Raji (cell line): Measurements from ENCODE around the gene ACTN4.

ENCODE experiments used
- POLR2A ChIP-seq: IDR thresholded peaks from 2 replicates; pipeline ENCODE4 v1.6.1; 2011; ENCODE audit warnings: low read depth, low read length, control low read depth; ENCODE audit not compliant: insufficient read depth

The ACTN4 gene

DNA sequence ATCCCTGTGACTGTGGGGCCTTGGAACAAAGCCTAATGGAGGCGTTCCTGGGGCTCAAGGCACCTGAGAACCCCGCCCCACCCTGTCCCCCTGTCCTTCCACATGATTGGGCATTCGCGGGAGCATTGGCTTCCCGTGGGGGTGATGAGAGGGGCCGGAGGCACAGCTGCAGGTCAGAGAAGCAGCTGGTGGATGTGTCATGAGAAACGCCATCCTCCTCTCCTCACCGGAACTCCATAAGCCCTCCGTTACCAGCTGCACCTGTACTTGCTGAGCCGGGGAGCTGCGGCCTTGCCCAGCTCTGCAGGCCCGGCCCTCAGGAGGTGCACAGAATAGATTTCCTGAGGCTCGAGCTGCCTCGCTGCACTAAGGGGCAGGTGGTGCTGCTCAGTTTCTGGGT is 54.8 kb downstream of the ACTN4 start:
- no peak for TF ChIP-seq POLR2A

DNA sequence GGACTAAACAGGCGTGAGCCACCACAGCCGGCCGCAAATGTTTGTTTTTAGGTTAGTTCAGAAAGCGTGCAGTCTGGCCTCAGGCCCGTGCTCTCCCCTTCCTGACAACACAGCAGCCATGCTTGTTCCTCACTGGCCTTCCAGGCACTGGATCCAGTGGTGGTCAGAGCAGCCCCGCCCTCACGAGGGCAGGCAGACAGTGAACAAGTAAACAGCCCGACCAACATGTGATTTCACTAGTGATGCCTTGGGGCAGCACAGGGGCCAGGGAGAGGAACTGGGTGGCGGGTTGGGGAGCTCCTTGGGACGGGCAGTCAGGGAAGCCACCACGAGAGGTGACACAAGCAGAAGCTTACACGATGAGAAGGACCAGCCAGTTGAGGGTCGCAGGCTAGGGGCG is 56.1 kb downstream of the ACTN4 start:
- TF ChIP-seq POLR2A = no peak

DNA sequence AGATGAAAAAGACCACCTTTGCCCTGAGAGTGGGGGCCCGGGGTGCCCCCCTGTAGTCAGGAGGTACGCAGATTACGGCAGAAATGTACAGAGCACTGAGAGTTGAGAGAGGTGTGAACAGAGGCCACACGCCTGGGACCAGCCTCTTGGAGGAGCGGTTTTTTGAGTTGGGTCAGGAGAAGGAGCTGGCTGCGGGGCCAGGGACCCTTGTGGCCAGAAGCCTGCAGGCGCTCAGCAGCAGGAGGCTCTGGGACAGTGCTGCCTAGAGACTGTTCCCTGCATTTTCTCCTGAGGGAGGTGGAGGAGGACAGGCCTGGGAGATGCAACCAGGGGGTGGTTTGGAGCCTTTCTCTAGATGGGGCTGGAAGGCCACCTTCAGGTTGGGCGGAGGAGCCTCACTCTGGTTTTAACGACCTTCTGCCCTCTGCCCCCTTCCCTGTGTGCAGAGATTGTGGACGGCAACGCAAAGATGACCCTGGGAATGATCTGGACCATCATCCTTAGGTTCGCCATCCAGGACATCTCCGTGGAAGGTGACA is 57.1 kb downstream of the ACTN4 start:
- no peak for TF ChIP-seq POLR2A

DNA sequence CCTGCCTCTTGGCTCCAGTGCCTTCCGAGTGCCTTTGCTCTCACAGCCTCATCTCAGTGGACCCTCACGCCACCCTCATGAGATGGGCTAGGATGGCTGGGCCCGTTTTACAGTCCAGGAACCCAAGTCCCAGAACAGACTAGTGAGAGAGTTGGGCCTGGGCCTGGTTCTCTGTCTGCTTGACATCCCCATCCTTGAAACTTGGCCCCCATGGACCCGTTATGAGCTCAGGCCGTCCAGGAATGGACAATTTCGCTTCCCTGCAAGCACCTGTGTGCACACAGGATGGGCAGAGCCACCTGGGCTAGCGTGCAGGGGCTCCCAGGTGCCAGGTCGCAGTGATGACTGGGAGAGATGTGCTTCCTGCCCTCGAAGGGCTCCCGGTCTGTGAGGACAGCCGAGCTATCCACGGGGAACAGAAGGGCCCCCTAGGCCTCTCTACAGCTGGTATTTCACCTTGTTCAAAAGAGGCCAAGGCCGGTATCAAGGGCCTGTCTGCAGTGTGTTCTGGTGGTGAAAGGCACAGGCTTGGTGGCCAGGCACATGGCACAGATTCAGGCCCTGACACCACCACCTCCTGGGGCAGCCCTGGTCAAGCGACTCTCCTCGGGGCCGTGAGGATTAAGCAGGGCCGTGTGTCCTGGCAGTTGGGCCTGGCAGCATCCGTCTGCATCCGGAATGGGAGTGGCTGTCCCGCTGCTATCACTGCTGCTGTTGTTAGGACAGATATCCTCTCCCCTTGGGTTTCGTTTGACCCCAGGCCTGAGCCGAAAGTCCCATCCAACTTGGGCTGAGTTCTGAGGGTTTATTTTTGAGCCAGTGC is 58.0 kb downstream of the ACTN4 start:
- TF ChIP-seq POLR2A = no peak

DNA sequence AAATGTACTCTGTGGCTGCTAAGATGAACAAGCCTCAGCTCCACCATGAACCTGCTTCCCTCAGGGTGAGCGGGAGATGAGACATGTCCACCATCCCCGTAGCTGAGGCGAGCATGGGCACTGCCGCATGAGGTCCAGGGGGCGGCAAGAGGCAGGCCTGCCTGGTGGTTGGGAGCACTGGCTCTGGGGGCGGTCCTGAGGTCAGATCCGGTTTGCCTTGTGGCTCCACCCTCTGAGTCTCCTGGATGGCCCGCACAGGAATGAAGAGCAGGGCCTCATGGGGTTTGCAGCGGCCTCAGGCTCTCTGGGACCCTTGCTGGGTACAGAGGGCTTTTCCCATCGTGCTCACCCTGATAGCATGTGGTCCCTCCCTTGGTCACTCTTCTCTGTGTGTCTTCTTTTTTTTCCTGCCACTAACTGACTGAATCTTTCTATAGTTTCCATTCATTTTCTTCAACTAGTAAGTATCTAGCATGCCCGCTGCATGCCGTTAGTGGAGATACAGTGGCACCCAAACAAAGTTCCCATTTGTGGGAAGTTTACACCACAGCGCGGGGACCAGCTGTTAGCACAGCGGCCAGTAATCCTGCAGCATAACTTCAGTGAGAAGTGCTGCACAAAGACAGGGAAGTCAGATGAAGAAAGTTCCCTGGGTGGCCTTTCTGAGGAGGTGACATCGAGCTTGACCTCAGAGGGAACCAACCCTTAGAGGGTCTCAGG is 59.5 kb downstream of the ACTN4 start:
- TF ChIP-seq POLR2A = no peak

DNA sequence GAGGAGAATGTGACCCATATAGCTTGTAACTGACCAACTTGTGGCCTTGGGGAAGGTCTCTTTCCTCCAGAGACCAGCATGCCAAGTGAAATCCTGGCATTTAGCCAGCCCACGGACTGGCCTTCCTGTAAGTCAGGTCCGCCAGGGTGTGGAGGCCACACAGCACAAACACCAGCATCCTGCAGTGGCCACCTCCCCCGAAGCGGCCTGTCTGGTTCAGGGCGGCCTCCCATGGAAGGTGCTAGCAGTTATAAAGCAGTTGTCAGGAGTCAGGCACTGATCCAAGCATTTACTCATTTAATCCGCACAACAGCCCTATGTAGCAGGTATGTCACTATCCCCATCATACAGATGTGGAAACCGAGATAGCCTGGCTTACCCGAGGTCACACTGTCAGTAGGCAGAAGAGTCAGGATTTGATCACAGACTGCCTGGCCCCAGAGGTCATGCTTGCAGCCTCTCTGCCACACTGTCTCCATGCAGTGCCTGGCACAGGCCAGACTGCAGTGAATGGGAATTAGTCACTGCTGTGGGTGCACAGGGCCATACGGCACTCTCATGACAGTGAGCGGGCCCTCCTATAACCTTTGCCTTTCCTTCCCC is 60.2 kb downstream of the ACTN4 start:
- no peak for TF ChIP-seq POLR2A

DNA sequence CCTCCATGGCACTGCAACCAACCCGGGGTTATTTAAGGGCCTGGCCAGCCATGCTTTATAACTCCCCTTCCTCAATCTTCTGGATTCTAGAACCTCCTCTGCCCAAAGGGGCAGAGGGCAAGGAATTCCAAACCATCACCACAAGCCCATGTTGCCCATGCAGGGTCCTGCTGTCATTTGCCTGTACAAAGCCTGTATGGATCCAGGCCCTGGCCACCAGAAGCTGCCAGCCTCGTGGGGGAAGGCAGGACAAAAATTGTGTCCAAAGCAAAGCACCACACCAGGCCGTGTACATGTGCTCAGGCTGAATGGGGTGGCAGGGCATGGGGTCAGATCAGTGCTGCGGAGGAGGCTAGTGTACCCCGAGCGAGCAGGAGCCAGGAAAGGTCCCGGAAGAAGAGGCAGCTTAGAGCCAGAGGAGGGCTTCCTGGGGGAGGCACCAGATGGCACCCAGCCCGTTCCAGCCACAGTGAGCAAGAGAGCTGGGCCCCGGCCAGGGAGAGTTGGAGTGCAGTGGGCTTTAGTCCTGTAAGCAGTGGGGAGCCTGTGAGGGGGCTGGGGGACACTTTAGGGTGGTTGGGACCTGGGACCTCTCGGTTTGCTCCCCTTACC is 61.1 kb downstream of the ACTN4 start:
- no peak for TF ChIP-seq POLR2A

DNA sequence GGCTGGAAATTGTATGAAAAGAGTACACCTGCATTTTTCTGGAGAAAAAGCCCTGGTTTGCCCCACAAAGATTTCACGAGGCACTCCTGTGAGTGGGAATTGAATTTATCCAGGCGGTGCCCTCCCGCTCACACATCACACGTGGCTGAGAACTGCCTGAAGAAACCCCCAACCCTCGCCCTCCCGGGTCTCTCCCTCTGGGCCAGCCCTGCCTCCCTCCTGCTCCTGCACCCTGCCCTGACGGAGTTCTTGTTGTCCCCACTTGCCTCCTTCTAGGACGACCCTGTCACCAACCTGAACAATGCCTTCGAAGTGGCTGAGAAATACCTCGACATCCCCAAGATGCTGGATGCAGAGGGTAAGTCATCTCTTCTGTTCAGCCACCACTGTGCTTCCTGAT is 61.7 kb downstream of the ACTN4 start:
- no peak for TF ChIP-seq POLR2A

DNA sequence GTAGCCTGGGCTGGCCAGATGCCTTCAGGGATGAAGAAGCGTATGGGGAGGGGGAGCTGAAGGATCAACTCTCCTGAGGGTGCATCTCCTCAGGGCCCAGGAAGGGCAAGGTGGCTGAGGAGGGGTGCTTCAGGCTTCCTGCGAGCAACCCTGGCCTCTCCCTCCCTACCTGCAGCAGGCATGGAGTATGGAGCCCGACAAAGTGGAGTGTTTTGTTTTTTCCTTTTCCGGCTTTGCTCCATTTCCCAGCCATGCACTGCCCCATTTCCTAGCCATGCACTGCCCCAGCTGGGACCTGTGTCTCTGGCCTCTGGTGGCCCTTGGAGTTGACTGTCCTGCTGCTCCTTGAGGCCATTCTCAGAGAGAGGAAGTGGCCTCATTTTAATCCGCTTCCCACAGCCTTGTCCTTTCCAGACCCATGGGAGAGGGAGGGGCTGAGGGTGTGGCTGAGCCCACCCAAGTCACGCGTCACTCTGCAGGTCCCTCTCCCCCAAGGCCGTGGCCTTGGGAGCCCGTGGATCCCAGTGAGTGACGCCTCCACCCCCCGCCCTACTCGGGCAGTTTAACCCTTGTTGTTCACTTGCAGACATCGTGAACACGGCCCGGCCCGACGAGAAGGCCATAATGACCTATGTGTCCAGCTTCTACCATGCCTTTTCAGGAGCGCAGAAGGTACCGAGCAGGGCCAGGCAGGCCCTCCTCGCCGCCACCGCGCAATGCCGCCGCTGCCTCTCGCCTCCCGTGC is 62.4 kb downstream of the ACTN4 start:
- no peak for TF ChIP-seq POLR2A

DNA sequence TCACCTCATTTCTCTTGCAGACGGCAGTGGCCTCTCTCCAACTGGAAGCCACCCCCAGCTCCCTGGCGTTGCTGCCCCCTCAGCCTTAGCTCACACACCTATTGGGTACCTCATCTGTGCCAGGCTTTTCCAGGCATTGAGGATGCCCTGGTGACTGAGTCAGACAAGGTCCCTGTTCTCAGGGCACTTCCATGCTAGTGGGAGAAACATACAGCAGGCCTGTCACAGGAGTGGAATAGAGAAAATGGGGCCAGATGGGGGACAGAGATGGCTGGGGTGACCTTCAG is 62.9 kb downstream of the ACTN4 start:
- no peak for TF ChIP-seq POLR2A

DNA sequence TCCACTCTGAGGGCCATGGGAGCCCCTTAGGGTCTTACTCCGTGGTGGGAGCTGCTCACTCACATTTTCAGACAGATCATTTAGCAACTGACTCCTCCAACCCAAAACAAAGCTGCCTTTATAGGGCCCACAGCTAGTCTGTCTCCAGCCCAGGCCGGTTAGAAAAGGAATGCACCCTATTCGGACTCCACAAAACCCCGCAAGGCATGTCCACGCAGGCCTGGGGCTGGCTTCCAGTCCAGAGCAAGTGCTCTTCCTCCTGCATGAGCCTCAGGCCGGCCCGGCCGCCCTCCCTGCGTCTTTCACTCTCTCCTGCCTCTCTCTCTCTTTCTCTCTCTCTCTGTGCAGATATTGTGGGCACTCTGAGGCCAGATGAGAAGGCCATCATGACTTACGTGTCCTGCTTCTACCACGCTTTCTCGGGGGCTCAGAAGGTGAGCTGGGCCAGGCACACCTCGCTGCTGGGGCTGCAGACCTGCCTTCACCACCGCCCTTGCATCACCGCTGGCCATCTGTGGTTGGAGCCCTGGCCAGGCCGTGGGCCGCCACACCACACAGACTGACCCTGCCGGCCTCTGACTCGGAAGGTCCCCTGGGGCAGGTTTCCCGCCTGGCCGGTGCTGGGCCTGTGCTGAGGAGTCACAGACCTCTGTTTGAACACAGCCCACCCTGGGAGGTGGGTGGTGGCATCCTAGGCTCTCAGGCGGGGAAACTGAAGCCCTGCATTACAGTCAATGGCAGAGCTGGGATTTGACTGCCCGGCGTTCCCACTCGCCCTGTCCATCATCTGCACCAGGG is 63.7 kb downstream of the ACTN4 start:
- TF ChIP-seq POLR2A = no peak

DNA sequence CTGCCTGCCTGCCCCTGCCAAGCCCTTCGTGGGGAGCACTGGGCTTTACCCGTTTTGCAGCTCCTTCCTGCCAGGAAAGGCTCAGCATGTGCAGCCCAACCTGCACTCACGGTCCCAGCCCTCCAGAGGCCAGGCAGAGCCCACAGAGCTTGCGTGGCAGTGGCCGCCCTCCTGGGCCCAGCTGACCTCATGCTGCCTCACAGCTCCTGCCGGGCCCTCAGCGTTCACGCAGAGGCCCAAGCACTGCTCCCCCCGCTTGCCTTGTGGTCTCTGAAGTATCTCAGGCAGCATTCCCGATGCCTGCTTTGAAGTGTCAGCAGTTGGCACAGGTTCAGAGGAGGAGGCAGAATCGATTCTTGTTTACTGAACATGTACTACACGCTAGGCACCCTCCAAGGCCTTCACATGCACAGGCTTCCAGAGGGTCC is 64.3 kb downstream of the ACTN4 start:
- TF ChIP-seq POLR2A = no peak

DNA sequence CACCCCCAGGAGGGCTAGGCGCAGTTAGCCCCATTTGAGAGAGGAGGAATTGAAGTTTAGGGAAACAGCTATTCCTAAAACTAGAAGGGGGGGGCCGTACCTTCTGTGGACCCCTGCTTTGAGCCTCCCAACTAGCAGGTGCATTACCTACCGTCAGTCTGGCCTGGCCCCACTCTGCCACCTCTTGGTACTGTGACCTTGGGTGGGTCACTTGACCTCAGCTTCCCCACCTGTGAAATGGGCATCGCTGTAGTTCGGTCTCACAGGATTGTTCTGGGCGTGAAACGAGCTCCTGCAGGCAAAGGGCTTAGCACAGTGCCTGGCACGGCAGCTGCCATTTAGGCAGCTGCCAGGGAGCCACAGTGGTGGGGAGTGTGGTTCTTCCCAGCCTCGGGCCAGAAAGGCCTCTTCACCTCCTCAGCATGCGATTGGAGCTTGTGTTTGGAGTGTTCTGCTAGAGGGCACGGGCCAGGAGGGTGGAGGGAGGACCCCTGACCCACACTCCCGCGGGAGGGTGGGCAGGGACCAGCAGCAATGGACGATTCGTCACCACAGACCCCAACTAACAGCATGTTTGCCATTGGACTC is 64.8 kb downstream of the ACTN4 start:
- TF ChIP-seq POLR2A = no peak

DNA sequence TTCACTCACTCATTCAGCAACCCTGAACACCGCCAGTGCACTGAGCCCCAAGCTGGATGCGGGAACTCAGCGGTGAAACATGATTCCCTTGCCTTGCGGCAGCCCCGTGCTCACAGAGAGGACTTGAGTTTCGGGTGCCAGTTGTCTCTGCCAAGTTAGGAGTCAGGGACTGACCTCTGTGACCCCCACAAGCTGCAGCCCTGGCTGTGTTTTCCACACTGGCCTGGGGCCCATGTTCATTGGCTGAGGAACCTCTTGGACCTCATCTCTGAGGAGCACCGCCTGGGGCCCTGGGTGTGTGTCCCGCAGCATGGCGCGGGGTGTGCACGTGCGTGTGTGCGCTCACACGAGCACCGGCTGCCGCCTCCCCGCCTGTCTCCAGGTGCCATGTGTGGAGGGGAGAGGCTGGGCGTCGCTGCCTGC is 65.8 kb downstream of the ACTN4 start:
- TF ChIP-seq POLR2A = no peak
